Endodermal cell (in vitro differentiated cells): ENCODE results near the gene CEP112. TPM values are rescaled to one million over a fixed set of nuclear protein-coding genes. Genes with fewer than 3 reads are reported as not detected.

Experiments used
- DNase-seq: peaks from one replicate; pipeline ENCODE4 v3.0.0-alpha.2; 2017
- H3K27ac ChIP-seq: 2 replicates; pipeline ENCODE4 v1.5.1; 2013; ENCODE audit warnings: mild to moderate bottlenecking, low read depth, low read length, moderate library complexity
- H3K27me3 ChIP-seq: 2 replicates; pipeline ENCODE4 v1.6.1; 2013; ENCODE audit warnings: mild to moderate bottlenecking, low read length, moderate library complexity; ENCODE audit not compliant: insufficient read depth, control insufficient read depth, poor library complexity, severe bottlenecking
- H3K36me3 ChIP-seq: 2 replicates; pipeline ENCODE4 v1.7.0; 2013; ENCODE audit warnings: mild to moderate bottlenecking, low read length, moderate library complexity; ENCODE audit not compliant: control insufficient read depth, insufficient read depth
- H3K4me1 ChIP-seq: one replicate; pipeline ENCODE4 v1.7.0; 2013; ENCODE audit warnings: low read length; ENCODE audit not compliant: control insufficient read depth, insufficient read depth
- H3K4me3 ChIP-seq: 2 replicates; pipeline ENCODE4 v1.5.1; 2013; ENCODE audit warnings: mild to moderate bottlenecking, low read length, moderate library complexity
- H3K9ac ChIP-seq: 2 replicates; pipeline ENCODE4 v1.6.1; 2013; ENCODE audit warnings: mild to moderate bottlenecking, low read length, moderate library complexity; ENCODE audit not compliant: poor library complexity, severe bottlenecking; ENCODE audit errors: extremely low read depth
- H3K9me3 ChIP-seq: 2 replicates; pipeline ENCODE4 v1.6.1; 2013; ENCODE audit warnings: mild to moderate bottlenecking, low read length, moderate library complexity; ENCODE audit not compliant: control insufficient read depth
- H3K27ac Mint-ChIP-seq: 2 replicates; pipeline ENCODE4 v1.8.0; 2020; ENCODE audit warnings: mixed read lengths
- H3K27me3 Mint-ChIP-seq: 2 replicates; pipeline ENCODE4 v1.8.0; 2021; ENCODE audit warnings: mild to moderate bottlenecking, mixed read lengths; ENCODE audit not compliant: insufficient read depth
- H3K36me3 Mint-ChIP-seq: 2 replicates; pipeline ENCODE4 v1.8.0; 2020; ENCODE audit warnings: low read depth, mixed read lengths
- H3K4me1 Mint-ChIP-seq: 2 replicates; pipeline ENCODE4 v1.8.0; 2020; ENCODE audit warnings: mixed read lengths
- H3K4me3 Mint-ChIP-seq: 2 replicates; pipeline ENCODE4 v1.8.0; 2020; ENCODE audit warnings: mild to moderate bottlenecking, moderate library complexity, mixed read lengths
- H3K9me3 Mint-ChIP-seq: 2 replicates; pipeline ENCODE4 v1.8.0; 2020; ENCODE audit warnings: mild to moderate bottlenecking, mixed read lengths
- CTCF ChIP-seq: fragments of 200-600 bp; sonication (generic); conservative IDR thresholded peaks from 2 replicates; pipeline ENCODE4 v1.5.0; 2021; ENCODE audit warnings: antibody characterized with exemption, mild to moderate bottlenecking
- WGBS, 2 experiments: methylation state at CpG; one replicate each; pipeline versions ENCODE4 v1.1.5 to v1.1.7; 2013; ENCODE audit warnings: missing lambda C conversion rate in 2 of 2, mixed read lengths in 1 of 2; ENCODE audit not compliant: insufficient coverage in 1 of 2, insufficient read length in 1 of 2; 5-methylcytosine and 5-hydroxymethylcytosine counted together
- total RNA-seq, 2 donors: library from RNA; stranded (reverse); fragmentation: NEBNext Ultra II Directional in 1 of 2; extraction: Animal tissue kit (Norgen Biotek cat#: 25700) in 1 of 2; gene quantifications; 2 replicates in 1 of 2; 3 replicates in 1 of 2; pipeline ENCODE4 v1.2.1, GENCODE V29; 2021

CEP112 gene
- total RNA-seq, 2 donors from 2014 or later, result 15.2 to 21.4 TPM

- Histone ChIP-seq H3K36me3 (no peaks in the 10 kb centered on the region), H3K27me3 (no peaks in the 10 kb centered on the region), H3K9me3 (no peaks in the 10 kb centered on the region), H3K9ac (no peak overlapping the region), H3K27ac (no peak overlapping the region), H3K4me3 (no peak overlapping the region), H3K4me1 (no peaks in the 10 kb centered on the region)
- no peaks in the 10 kb centered on the region for H3K27me3 Mint-ChIP-seq
- H3K4me1 Mint-ChIP-seq, result no peaks in the 10 kb centered on the region
- no peak for TF ChIP-seq CTCF
- 88 to 91% methylated on average over 7 to 8 of the region's 8 CpGs for WGBS, 2 experiments
- H3K9me3 Mint-ChIP-seq, result no peaks in the 10 kb centered on the region
- H3K4me3 Mint-ChIP-seq, result no peak overlapping the region
- H3K27ac Mint-ChIP-seq, result no peak overlapping the region
- DNase-seq, result no peak
- no peaks in the 10 kb centered on the region for H3K36me3 Mint-ChIP-seq
Measured at GRCh38 chr17:65667656-65668055, 524.3 kb downstream of the CEP112 start.

- Histone ChIP-seq H3K9ac (no peak overlapping the region), H3K4me1 (no peaks in the 10 kb centered on the region), H3K27me3 (no peaks in the 10 kb centered on the region), H3K9me3 (no peaks in the 10 kb centered on the region), H3K27ac (no peak overlapping the region), H3K4me3 (no peak overlapping the region), H3K36me3 (no peaks in the 10 kb centered on the region)
- 89 to 100% methylated on average over 1 of the region's 1 CpG for WGBS, 2 experiments
- DNase-seq, result no peak
- Mint-ChIP-seq H3K4me3 (no peak overlapping the region), H3K36me3 (no peaks in the 10 kb centered on the region), H3K9me3 (no peaks in the 10 kb centered on the region), H3K27me3 (no peaks in the 10 kb centered on the region), H3K27ac (no peak overlapping the region), H3K4me1 (no peaks in the 10 kb centered on the region)
- no peak for TF ChIP-seq CTCF
Measured at GRCh38 chr17:65666876-65667321, 525.0 kb downstream of the CEP112 start.

- DNase-seq, result no peak
- Histone ChIP-seq H3K4me3 (no peak overlapping the region), H3K4me1 (no peaks in the 10 kb centered on the region), H3K36me3 (no peaks in the 10 kb centered on the region), H3K9me3 (no peaks in the 10 kb centered on the region), H3K27ac (no peak overlapping the region), H3K27me3 (no peaks in the 10 kb centered on the region), H3K9ac (no peak overlapping the region)
- Mint-ChIP-seq H3K27ac (no peak overlapping the region), H3K4me1 (no peaks in the 10 kb centered on the region), H3K9me3 (no peaks in the 10 kb centered on the region), H3K27me3 (no peaks in the 10 kb centered on the region), H3K36me3 (no peaks in the 10 kb centered on the region), H3K4me3 (no peak overlapping the region)
- TF ChIP-seq CTCF, result no peak
- 81 to 90% methylated on average over 2 of the region's 2 CpGs for WGBS, 2 experiments
Measured at GRCh38 chr17:65665966-65666365, 526.0 kb downstream of the CEP112 start.
